PFSK-1 (cell line): ENCODE measurements around the gene SLC7A1.

Experiments
- FOXP2 ChIP-seq: optimal IDR thresholded peaks from 2 replicates; pipeline ENCODE3; 2011; ENCODE audit warnings: borderline replicate concordance, control low read depth, inconsistent platforms; ENCODE audit not compliant: insufficient read depth; ENCODE audit errors: extremely low read length, extremely low read depth
- POLR2AphosphoS5 ChIP-seq: IDR thresholded peaks from 2 replicates; pipeline ENCODE4 v1.6.1; 2012; ENCODE audit warnings: low read depth, mild to moderate bottlenecking, control low read depth, low read length, moderate library complexity
- REST ChIP-seq, 2 experiments: IDR thresholded peaks; 2 replicates each; pipeline versions ENCODE4 v1.6.1 to v1.8.0; 2011 to 2012; ENCODE audit warnings: low read depth in 2 of 2, low read length in 2 of 2, control low read depth in 1 of 2, inconsistent platforms in 1 of 2, mild to moderate bottlenecking in 1 of 2, moderate library complexity in 1 of 2; ENCODE audit not compliant: insufficient read depth in 1 of 2
- SIN3A ChIP-seq: IDR thresholded peaks from 2 replicates; pipeline ENCODE4 v1.6.1; 2012; ENCODE audit warnings: mild to moderate bottlenecking, low read length, moderate library complexity, borderline replicate concordance; ENCODE audit not compliant: insufficient read depth
- TAF1 ChIP-seq: IDR thresholded peaks from 2 replicates; pipeline ENCODE4 v1.6.1; 2012; ENCODE audit warnings: low read length, control low read depth, borderline replicate concordance; ENCODE audit not compliant: insufficient read depth

Gene SLC7A1

DNA sequence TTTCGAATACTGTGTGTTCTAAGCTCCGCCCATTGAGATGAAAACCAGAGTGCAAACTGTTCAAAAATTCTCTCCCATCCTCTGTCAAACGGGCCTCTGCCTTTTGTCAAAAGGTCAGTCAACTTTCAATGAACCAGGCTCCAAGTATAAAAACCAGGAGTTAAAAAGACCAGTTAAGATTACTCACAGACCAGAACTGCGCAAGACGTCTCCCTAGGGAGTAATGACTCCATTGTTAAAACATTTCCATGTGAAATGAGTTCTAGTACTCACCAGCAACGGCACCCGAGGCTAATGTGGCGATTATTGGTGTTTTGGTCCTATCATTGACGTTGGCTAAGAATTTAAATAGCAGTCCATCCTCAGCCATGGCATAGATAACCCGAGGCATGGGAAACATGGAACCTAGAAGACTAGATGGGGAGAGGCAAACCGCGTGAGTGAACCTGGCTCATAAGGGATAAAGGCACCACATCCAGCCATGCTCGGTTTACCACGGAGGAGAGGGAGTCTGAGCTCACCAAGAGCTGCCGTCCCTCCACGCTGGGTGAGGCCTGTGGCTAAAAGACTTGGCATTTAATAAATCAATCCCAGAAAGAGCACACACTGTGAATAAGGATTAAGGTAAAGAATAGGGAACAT is 73.3 kb downstream of the SLC7A1 start:
- no peak for TF ChIP-seq REST (IDR thresholded peaks at IDR 0.05; ENCODE audit: insufficient read depth in 1 of 2, low read depth in 2 of 2, low read length in 2 of 2)
- TF ChIP-seq SIN3A: no peak
- TF ChIP-seq TAF1: no peak
- no peak for TF ChIP-seq FOXP2
- no peak for TF ChIP-seq POLR2AphosphoS5

DNA sequence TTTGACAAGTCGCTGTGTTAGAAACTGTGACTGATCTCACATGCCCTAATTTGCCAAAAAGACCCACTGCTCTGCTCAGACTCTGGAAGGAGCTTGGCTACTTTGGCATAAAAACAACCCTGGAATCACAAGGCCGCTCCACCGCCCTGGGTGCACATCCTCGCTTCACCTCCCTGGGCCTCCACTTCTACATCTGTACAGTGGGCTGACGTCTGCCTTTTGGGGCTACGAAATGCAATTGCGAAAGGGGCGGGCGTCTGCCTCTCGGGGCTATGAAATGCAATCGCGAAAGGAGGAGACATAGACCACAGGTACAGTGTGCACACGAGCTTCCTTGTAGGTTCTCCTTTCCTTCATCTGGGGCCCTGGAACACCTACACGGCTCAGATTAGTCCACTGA is 74.2 kb downstream of the SLC7A1 start:
- TF ChIP-seq FOXP2 (no peak), TAF1 (no peak), SIN3A (no peak), REST (IDR thresholded peaks at IDR 0.05; ENCODE audit: insufficient read depth in 1 of 2, low read depth in 2 of 2, low read length in 2 of 2) (no peak), POLR2AphosphoS5 (no peak)

DNA sequence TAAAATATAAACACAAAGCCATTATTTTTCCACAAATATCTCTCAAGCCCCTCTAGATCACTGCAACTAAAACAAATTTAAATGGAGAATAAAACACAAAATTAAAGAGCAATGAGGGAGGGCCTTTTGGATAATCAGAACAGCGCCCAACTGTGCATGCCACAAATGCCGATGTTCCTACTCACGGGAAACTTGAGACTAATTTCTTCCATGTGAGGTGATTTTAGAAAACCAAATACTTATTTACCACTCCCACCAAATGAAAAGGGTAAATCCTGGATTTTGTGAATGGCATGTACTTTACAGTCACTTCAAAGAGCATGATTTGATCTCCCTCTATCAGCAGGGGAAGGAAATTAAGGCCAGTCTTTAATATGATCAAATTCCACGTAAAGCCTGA is 74.8 kb downstream of the SLC7A1 start:
- TF ChIP-seq SIN3A (no peak), REST (IDR thresholded peaks at IDR 0.05; ENCODE audit: insufficient read depth in 1 of 2, low read depth in 2 of 2, low read length in 2 of 2) (no peak), FOXP2 (no peak), POLR2AphosphoS5 (no peak), TAF1 (no peak)

- TF ChIP-seq POLR2AphosphoS5: no peak
- TF ChIP-seq REST (IDR thresholded peaks at IDR 0.05; ENCODE audit: insufficient read depth in 1 of 2, low read depth in 2 of 2, low read length in 2 of 2): no peak
- no peak for TF ChIP-seq TAF1
- TF ChIP-seq FOXP2: no peak
- no peak for TF ChIP-seq SIN3A
Observed at GRCh38 chr13:29519921-29520320, 75.6 kb downstream of the SLC7A1 start.

DNA sequence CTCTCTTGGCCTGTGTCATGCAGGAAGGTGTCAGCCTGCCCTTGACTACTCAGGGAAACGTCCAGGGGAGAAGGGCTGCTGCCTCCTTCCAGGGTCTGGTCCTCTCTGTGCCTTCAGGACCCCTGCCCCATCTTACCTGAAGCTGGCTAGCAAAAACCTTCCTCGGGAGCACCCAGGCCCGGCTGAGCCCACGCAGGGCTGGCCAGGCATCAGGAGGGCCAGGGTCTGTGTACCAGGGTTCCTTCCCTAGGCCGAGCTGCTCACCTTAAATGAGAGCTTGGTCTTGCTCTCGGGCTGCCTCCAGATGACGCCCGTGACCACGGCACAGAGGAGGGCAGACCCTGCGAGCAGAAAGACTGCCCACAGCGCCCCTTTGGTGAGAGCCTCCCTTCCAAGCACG is 78.6 kb downstream of the SLC7A1 start:
- TF ChIP-seq POLR2AphosphoS5 (no peak), REST (IDR thresholded peaks at IDR 0.05; ENCODE audit: insufficient read depth in 1 of 2, low read depth in 2 of 2, low read length in 2 of 2) (no peak), SIN3A (no peak), FOXP2 (no peak), TAF1 (no peak)
